Neural progenitor cell (in vitro differentiated cells): ENCODE data around the gene MUC5AC. TPM values are rescaled to one million over a fixed set of nuclear protein-coding genes. Genes with fewer than 3 reads are reported as not detected.

Experiments
- DNase-seq: peaks from one replicate; pipeline ENCODE4 v3.0.0-alpha.2; 2016; ENCODE audit warnings: low spot score
- H2AFZ ChIP-seq: fragments of 200-600 bp; sonication (generic); replicated peaks from 2 replicates; pipeline ENCODE4 v1.6.1; 2016; ENCODE audit warnings: antibody characterized with exemption
- H3F3A ChIP-seq: fragments of 200-600 bp; sonication (generic); 2 replicates; pipeline ENCODE4 v1.6.1; 2016; ENCODE audit warnings: antibody characterized with exemption, low read depth
- H3K27ac ChIP-seq: fragments of 200-600 bp; sonication (generic); 2 replicates; pipeline ENCODE4 v1.5.1; 2016; ENCODE audit warnings: mild to moderate bottlenecking
- H3K27me3 ChIP-seq: fragments of 200-600 bp; sonication (generic); 2 replicates; pipeline ENCODE4 v1.6.1; 2016; ENCODE audit warnings: mild to moderate bottlenecking, moderate library complexity
- H3K36me3 ChIP-seq: fragments of 200-600 bp; sonication (generic); 2 replicates; pipeline ENCODE4 v1.5.1; 2016
- H3K4me1 ChIP-seq: fragments of 200-600 bp; sonication (generic); 2 replicates; pipeline ENCODE4 v1.6.1; 2016; ENCODE audit warnings: mixed run types
- H3K4me2 ChIP-seq: fragments of 200-600 bp; sonication (generic); 2 replicates; pipeline ENCODE4 v1.6.1; 2016
- H3K4me3 ChIP-seq: fragments of 200-600 bp; sonication (generic); 2 replicates; pipeline ENCODE4 v1.5.1; 2016
- H3K79me2 ChIP-seq: fragments of 200-600 bp; sonication (generic); 2 replicates; pipeline ENCODE4 v1.6.1; 2016; ENCODE audit warnings: low read depth
- H3K9ac ChIP-seq: fragments of 200-600 bp; sonication (generic); 2 replicates; pipeline ENCODE4 v1.6.1; 2016
- H3K9me3 ChIP-seq: fragments of 200-600 bp; sonication (generic); 2 replicates; pipeline ENCODE4 v1.5.1; 2016; ENCODE audit warnings: low read depth
- H4K20me1 ChIP-seq: fragments of 200-600 bp; sonication (generic); 2 replicates; pipeline ENCODE4 v1.6.1; 2016; ENCODE audit warnings: low read depth
- H3K27ac Mint-ChIP-seq: 3 replicates; pipeline ENCODE4 v1.8.0; 2021; ENCODE audit warnings: mixed read lengths
- H3K27me3 Mint-ChIP-seq: 2 replicates; pipeline ENCODE4 v1.8.0; 2022; ENCODE audit warnings: low read depth, mild to moderate bottlenecking, inconsistent platforms, moderate library complexity, mixed read lengths; ENCODE audit not compliant: insufficient read depth
- H3K36me3 Mint-ChIP-seq: 3 replicates; pipeline ENCODE4 v1.8.0; 2021; ENCODE audit warnings: mixed read lengths
- H3K4me1 Mint-ChIP-seq: 3 replicates; pipeline ENCODE4 v1.8.0; 2021; ENCODE audit warnings: mixed read lengths
- H3K4me3 Mint-ChIP-seq: 3 replicates; pipeline ENCODE4 v1.8.0; 2021; ENCODE audit warnings: mild to moderate bottlenecking, moderate library complexity, mixed read lengths
- H3K9me3 Mint-ChIP-seq: 3 replicates; pipeline ENCODE4 v1.8.0; 2020; ENCODE audit warnings: mixed read lengths
- EZH2 ChIP-seq: fragments of 200-600 bp; sonication (generic); IDR thresholded peaks from 2 replicates; pipeline ENCODE4 v1.6.1; 2017; ENCODE audit warnings: antibody characterized with exemption, mild to moderate bottlenecking, moderate library complexity
- EZH2phosphoT487 ChIP-seq: fragments of 200-600 bp; sonication (generic); IDR thresholded peaks from 2 replicates; pipeline ENCODE4 v1.6.1; 2017; ENCODE audit warnings: antibody characterized with exemption
- total RNA-seq: library from RNA; depleted of rRNA; stranded (reverse); fragments of >200 nt; gene quantifications from 2 replicates; pipeline ENCODE4 v1.2.3, GENCODE V29; 2015; ENCODE audit warnings: low replicate concordance
- TF ChIP-seq, protein P1 (sequence below): fragments of 200-600 bp; sonication (generic); IDR thresholded peaks from 2 replicates; pipeline ENCODE4 v1.5.1; 2017; ENCODE audit warnings: antibody characterized with exemption, mild to moderate bottlenecking

Gene MUC5AC
- total RNA-seq, 1 donor from 2014 or later, result not detected

DNA sequence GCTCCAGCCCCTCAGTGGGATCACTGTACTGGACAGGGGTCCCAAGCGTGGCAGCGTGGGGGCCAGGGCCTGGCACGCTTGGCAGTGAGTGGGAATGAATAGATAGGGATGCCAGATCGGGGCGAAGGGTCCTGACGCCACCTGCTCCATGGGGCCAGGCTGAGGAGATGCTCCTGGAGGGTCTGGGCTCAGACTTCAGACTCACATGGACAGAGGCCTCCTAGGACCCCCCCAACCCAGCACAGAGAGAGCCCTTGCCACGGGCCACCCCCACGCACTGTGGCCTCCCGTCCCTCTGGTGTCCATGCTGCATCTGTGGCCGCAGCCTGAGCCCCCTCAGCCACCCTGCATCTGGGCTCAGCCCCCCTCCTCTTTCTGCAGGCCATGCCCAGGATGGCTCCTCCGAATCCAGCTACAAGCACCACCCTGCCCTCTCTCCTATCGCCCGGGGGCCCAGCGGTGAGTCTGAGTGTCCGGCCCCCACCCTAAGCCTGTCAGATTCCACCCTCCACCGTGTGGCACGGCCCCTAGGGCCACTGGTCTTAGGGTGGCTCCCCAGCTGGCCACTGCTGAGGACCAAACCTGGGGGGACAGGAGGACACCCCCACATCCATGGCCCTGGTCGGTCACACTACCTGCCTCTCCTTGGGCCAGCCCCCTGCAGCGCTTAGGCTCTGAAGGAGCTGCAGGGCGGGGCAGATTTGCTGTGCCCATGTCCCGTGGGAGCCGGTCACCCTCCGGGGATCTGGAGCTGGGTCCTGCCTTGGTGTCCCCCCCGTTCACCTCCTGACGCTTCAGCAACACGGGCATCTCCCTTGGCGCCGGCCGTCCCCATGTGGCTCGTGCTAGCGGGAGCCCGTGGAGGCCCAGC is 2.7 kb downstream of the MUC5AC start:
- no peaks in the 10 kb centered on the region for H3K27me3 Mint-ChIP-seq
- H3K4me2 ChIP-seq, result no peak overlapping the region
- no peak overlapping the region for H2AFZ ChIP-seq
- no peaks in the 10 kb centered on the region for H4K20me1 ChIP-seq
- no peaks in the 10 kb centered on the region for H3K36me3 Mint-ChIP-seq
- no peak for DNase-seq
- H3K9me3 ChIP-seq, result no peaks in the 10 kb centered on the region
- no peaks in the 10 kb centered on the region for H3K4me1 Mint-ChIP-seq
- H3K36me3 ChIP-seq, result no peaks in the 10 kb centered on the region
- no peak overlapping the region for H3K27ac ChIP-seq
- TF ChIP-seq EZH2 (no peak), EZH2phosphoT487 (no peak)
- TF ChIP-seq, protein P1, sequence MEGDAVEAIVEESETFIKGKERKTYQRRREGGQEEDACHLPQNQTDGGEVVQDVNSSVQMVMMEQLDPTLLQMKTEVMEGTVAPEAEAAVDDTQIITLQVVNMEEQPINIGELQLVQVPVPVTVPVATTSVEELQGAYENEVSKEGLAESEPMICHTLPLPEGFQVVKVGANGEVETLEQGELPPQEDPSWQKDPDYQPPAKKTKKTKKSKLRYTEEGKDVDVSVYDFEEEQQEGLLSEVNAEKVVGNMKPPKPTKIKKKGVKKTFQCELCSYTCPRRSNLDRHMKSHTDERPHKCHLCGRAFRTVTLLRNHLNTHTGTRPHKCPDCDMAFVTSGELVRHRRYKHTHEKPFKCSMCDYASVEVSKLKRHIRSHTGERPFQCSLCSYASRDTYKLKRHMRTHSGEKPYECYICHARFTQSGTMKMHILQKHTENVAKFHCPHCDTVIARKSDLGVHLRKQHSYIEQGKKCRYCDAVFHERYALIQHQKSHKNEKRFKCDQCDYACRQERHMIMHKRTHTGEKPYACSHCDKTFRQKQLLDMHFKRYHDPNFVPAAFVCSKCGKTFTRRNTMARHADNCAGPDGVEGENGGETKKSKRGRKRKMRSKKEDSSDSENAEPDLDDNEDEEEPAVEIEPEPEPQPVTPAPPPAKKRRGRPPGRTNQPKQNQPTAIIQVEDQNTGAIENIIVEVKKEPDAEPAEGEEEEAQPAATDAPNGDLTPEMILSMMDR, result no peak
- H3K9me3 Mint-ChIP-seq, result no peaks in the 10 kb centered on the region
- H3K27me3 ChIP-seq, result no peaks in the 10 kb centered on the region
- H3K27ac Mint-ChIP-seq, result no peak overlapping the region
- no peaks in the 10 kb centered on the region for H3K79me2 ChIP-seq
- no peak overlapping the region for H3K4me3 ChIP-seq
- H3K4me3 Mint-ChIP-seq, result no peak overlapping the region
- H3F3A ChIP-seq, result no peaks in the 10 kb centered on the region
- H3K9ac ChIP-seq, result no peak overlapping the region
- no peaks in the 10 kb centered on the region for H3K4me1 ChIP-seq

DNA sequence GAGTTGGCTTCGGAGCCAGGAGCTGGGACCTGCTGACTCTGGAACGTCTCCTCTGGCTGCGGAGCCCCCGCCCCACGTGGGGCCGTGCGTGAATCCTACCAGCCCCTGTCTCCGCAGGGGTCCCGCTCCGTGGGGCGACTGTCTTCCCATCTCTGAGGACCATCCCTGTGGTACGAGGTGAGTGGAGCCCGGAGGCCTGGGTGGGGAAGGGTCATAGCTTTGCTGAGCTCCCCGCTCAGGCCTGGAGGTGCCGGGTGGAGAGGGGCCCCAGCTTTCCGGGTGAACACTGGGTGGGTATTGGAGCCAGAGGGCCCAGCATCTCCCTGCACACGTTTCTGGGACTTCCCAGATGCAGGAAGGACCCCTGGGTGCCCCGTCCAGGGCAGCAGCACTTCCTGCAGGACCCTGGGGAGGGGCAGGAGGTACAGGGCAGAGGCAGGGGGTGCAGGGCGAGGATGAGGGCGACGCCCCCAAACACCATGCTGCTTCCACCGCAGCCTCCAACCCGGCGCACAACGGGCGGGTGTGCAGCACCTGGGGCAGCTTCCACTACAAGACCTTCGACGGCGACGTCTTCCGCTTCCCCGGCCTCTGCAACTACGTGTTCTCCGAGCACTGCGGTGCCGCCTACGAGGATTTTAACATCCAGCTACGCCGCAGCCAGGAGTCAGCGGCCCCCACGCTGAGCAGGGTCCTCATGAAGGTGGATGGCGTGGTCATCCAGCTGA is 3.8 kb downstream of the MUC5AC start:
- Mint-ChIP-seq H3K36me3 (no peaks in the 10 kb centered on the region), H3K27me3 (no peaks in the 10 kb centered on the region), H3K4me3 (no peak overlapping the region), H3K4me1 (no peaks in the 10 kb centered on the region), H3K27ac (no peak overlapping the region), H3K9me3 (no peaks in the 10 kb centered on the region)
- Histone ChIP-seq H2AFZ (no peak overlapping the region), H3K9ac (no peak overlapping the region), H3K27ac (no peak overlapping the region), H3K79me2 (no peaks in the 10 kb centered on the region), H3K4me2 (no peak overlapping the region), H3K36me3 (no peaks in the 10 kb centered on the region), H3K9me3 (no peaks in the 10 kb centered on the region), H3K27me3 (no peaks in the 10 kb centered on the region), H3K4me1 (no peaks in the 10 kb centered on the region), H4K20me1 (no peaks in the 10 kb centered on the region), H3K4me3 (no peak overlapping the region), H3F3A (no peaks in the 10 kb centered on the region)
- no peak for DNase-seq
- TF ChIP-seq EZH2phosphoT487, result no peak
- no peak for TF ChIP-seq EZH2
- TF ChIP-seq, protein P1, result no peak

DNA sequence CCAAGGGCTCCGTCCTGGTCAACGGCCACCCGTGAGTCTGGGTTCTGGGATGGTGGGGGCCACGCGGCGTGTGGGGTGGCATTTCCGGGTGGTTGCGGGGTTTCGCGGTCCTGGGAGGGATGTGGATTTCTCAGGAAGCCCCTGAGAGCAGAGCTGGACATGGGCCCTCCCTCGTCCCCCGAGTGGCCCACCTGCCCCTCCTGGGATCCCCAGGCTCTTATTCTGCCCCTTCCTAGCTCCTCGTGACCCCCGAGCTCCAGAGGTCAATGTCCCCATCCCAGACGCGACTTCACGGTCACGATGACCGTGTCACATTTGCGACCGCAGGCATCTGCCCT is 4.4 kb downstream of the MUC5AC start:
- Mint-ChIP-seq H3K4me1 (no peaks in the 10 kb centered on the region), H3K27me3 (no peaks in the 10 kb centered on the region), H3K4me3 (no peak overlapping the region), H3K27ac (no peak overlapping the region), H3K36me3 (no peaks in the 10 kb centered on the region), H3K9me3 (no peaks in the 10 kb centered on the region)
- Histone ChIP-seq H3K4me1 (no peaks in the 10 kb centered on the region), H3F3A (no peaks in the 10 kb centered on the region), H3K9ac (no peak overlapping the region), H3K9me3 (no peaks in the 10 kb centered on the region), H3K4me2 (no peak overlapping the region), H3K79me2 (no peaks in the 10 kb centered on the region), H3K27me3 (no peaks in the 10 kb centered on the region), H3K4me3 (no peak overlapping the region), H3K36me3 (no peaks in the 10 kb centered on the region), H2AFZ (no peak overlapping the region), H3K27ac (no peak overlapping the region), H4K20me1 (no peaks in the 10 kb centered on the region)
- no peak for DNase-seq
- TF ChIP-seq EZH2 (no peak), EZH2phosphoT487 (no peak)
- TF ChIP-seq, protein P1, result no peak
